ENCODE results near the gene CCP110.
A peak's percentile ranks its signal among the peaks of the same experiment; 100 is the strongest.

GRCh38 chr16:19559242-19559910 lies 35.6 kb downstream of the CCP110 start:
- TF ChIP-seq CTCF (IDR thresholded peaks at IDR 0.05) (peak; percentile 24 to 72 (median 58)), POLR2AphosphoS5 (IDR thresholded peaks at IDR 0.05) (no peak)
